Measurements from ENCODE around the gene TMC2. TPM values are rescaled to one million over a fixed set of nuclear protein-coding genes. Genes with fewer than 3 reads are reported as not detected.

TMC2 gene
- total RNA-seq, 1 donor from 2014 or later = not detected

DNA sequence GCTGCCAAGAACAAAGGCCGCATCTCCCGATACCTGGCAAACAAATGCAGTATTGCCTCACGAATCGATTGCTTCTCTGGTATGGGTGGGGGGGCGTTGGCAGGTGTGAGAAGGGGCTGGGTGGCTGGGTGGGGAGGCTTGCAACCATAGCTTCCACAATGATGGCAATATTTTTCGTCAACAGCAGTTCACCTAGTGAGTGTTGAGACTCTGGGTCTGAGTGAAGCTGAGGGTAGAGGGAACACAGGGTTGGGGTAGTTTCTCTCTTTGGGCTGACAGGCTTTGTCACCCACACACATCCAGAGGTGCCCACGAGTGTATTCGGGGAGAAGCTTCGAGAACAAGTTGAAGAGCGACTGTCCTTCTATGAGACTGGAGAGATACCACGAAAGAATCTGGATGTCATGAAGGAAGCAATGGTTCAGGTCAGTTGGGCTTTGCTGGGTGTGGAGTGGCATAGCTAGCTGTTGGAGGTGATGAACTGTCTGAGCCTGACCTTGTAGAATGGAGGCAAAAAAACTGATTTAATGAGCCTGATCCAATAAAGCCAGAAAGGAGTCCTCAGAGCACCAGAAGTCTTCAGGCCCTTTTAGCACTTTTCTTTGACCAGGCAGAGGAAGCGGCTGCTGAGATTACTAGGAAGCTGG lies 120.2 kb downstream of the TMC2 start:
- H3K9me3 ChIP-seq (ENCODE audit: control insufficient read depth in 3 of 3, low read length in 3 of 3) = no peaks in the 10 kb centered on the region
- H3K27ac ChIP-seq (ENCODE audit: low read depth, low read length) = no peak overlapping the region
- H3K36me3 ChIP-seq (ENCODE audit: control insufficient read depth in 3 of 3, insufficient read depth in 3 of 3, low read length in 3 of 3) = peaks cover 71 to 77% (median 73%) of the 10 kb centered on the region in 3 donors
- H3K27me3 ChIP-seq (ENCODE audit: control insufficient read depth in 3 of 3, insufficient read depth in 3 of 3, low read length in 3 of 3) = no peaks in the 10 kb centered on the region
- H3K4me3 ChIP-seq (ENCODE audit: low read length in 3 of 3) = no peak overlapping the region
- peaks cover 14 to 23% (median 15%) of the 10 kb centered on the region in 3 donors for H3K4me1 ChIP-seq (ENCODE audit: control insufficient read depth in 3 of 3, insufficient read depth in 3 of 3, low read length in 3 of 3)
- no peak overlapping the region for H3K9ac ChIP-seq (ENCODE audit: low read depth in 1 of 3, low read length in 3 of 3)

DNA sequence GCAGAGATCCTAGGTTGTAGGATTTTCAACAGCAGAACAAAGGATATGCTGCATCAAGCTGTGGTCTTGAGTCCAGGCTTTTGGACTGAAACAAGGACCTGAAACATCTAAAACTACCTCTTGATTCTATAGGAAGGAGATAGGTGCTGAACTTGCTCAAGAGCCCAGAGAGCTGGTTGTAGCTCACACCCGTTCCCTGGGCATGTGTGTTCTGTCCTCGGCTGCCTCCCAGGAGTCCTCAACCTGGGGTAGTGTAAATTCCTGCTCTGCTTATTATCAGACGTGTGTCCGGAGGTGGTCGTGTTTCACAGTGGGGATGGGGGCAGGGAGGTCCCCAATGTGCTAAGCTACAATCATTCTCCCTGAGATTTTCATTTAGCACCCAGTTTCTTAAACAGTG lies 120.9 kb downstream of the TMC2 start:
- Histone ChIP-seq H3K27ac (ENCODE audit: low read depth, low read length) (no peak overlapping the region), H3K9ac (ENCODE audit: low read depth in 1 of 3, low read length in 3 of 3) (no peak overlapping the region), H3K4me3 (ENCODE audit: low read length in 3 of 3) (no peak overlapping the region), H3K4me1 (ENCODE audit: control insufficient read depth in 3 of 3, insufficient read depth in 3 of 3, low read length in 3 of 3) (peaks cover 14 to 20% (median 15%) of the 10 kb centered on the region in 3 donors), H3K27me3 (ENCODE audit: control insufficient read depth in 3 of 3, insufficient read depth in 3 of 3, low read length in 3 of 3) (no peaks in the 10 kb centered on the region), H3K9me3 (ENCODE audit: control insufficient read depth in 3 of 3, low read length in 3 of 3) (no peaks in the 10 kb centered on the region), H3K36me3 (ENCODE audit: control insufficient read depth in 3 of 3, insufficient read depth in 3 of 3, low read length in 3 of 3) (peaks cover 78 to 83% (median 79%) of the 10 kb centered on the region in 3 donors)

DNA sequence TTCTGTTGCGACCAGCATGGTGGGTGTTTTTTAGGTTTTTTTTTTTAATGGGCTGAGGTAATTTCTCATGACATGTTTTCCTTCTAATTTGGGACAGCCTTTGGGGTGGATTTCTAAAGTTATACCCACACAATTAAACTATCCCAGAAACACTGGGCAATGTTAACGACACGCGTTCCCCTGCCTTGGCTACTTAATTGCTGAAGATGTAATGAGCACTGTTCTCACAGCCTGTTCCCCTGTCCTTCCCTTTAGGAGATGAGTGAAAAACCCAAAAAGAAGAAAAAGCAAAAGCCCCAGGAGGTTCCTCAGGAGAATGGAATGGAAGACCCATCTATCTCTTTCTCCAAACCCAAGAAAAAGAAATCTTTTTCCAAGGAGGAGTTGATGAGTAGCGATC lies 121.3 kb downstream of the TMC2 start:
- Histone ChIP-seq H3K4me3 (ENCODE audit: low read length in 3 of 3) (no peak overlapping the region), H3K4me1 (ENCODE audit: control insufficient read depth in 3 of 3, insufficient read depth in 3 of 3, low read length in 3 of 3) (peaks cover 14 to 18% (median 15%) of the 10 kb centered on the region in 3 donors), H3K27ac (ENCODE audit: low read depth, low read length) (no peak overlapping the region), H3K9me3 (ENCODE audit: control insufficient read depth in 3 of 3, low read length in 3 of 3) (no peaks in the 10 kb centered on the region), H3K27me3 (ENCODE audit: control insufficient read depth in 3 of 3, insufficient read depth in 3 of 3, low read length in 3 of 3) (no peaks in the 10 kb centered on the region), H3K9ac (ENCODE audit: low read depth in 1 of 3, low read length in 3 of 3) (no peak overlapping the region), H3K36me3 (ENCODE audit: control insufficient read depth in 3 of 3, insufficient read depth in 3 of 3, low read length in 3 of 3) (peaks cover 80 to 86% (median 81%) of the 10 kb centered on the region in 3 donors)

DNA sequence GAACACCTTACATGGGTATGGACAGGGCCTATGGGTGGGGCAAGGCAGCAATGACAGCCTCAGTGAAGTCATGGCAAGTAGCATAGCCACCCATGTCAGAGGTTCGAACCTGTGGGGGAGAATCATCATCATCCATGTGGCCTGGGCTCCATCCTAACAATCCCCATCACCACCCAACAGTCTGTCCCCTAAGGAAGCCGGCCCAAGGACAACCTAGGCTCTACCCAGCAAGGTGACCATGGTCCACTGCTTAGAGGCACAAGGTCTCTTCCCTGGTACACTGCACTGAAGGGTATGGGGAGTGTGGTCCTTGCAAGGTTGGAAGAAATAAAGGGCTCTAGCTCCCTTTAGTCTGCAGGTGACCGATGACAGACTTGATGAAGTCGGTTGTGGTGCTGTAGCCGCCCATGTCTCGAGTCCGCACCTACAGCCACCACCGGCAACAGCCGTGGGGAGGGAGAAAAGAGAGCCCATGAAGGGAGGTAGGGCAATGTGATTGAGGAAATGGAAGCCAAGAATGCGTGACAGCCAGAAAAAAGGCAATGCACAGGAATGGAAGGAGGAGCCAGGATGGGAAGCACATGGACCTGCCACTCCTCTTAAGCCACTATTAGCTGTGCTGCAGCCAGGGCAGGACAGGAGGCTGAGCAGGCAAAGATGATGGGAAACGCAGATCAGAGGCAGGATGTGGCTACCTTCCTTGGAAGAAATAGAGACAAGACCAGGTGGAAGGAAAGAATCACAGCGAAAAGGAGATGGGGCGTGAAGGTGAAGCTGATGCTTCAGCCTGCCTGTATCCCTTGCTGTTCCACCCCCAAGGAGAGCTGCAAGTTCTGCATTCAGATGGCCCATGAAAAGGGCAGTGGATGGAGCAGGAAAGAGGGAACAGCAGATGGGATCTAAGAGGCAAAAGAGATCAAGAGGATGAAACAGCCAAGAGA lies 122.3 kb downstream of the TMC2 start:
- Histone ChIP-seq H3K27ac (ENCODE audit: low read depth, low read length) (no peak overlapping the region), H3K9ac (ENCODE audit: low read depth in 1 of 3, low read length in 3 of 3) (no peak overlapping the region), H3K27me3 (ENCODE audit: control insufficient read depth in 3 of 3, insufficient read depth in 3 of 3, low read length in 3 of 3) (no peaks in the 10 kb centered on the region), H3K36me3 (ENCODE audit: control insufficient read depth in 3 of 3, insufficient read depth in 3 of 3, low read length in 3 of 3) (peaks cover 85 to 87% (median 86%) of the 10 kb centered on the region in 3 donors), H3K4me3 (ENCODE audit: low read length in 3 of 3) (no peak overlapping the region), H3K4me1 (ENCODE audit: control insufficient read depth in 3 of 3, insufficient read depth in 3 of 3, low read length in 3 of 3) (peaks cover 15 to 18% (median 15%) of the 10 kb centered on the region in 3 donors), H3K9me3 (ENCODE audit: control insufficient read depth in 3 of 3, low read length in 3 of 3) (no peaks in the 10 kb centered on the region)

DNA sequence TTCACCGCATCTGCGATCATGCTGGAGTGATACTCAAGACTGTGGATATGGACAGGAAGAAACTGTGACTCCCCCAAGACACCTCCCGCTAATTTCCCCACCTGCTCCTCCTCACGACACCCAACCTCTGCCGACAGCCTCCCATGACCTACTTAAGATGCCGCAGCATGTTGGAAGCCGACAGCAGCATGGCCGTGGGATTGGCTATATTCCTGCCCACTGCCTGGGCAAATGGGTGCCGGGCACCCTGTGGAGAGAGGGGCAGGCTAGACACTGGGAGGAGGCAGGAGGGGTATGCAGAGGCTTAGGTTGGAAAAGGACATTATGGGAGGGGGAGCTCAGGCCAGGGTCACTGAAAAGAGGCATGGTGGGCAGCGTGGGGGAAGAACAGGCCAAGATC lies 123.2 kb downstream of the TMC2 start:
- no peaks in the 10 kb centered on the region for H3K27me3 ChIP-seq (ENCODE audit: control insufficient read depth in 3 of 3, insufficient read depth in 3 of 3, low read length in 3 of 3)
- no peak overlapping the region for H3K4me3 ChIP-seq (ENCODE audit: low read length in 3 of 3)
- no peak overlapping the region for H3K27ac ChIP-seq (ENCODE audit: low read depth, low read length)
- no peaks in the 10 kb centered on the region for H3K9me3 ChIP-seq (ENCODE audit: control insufficient read depth in 3 of 3, low read length in 3 of 3)
- peaks cover 8 to 11% (median 10%) of the 10 kb centered on the region in 3 donors for H3K4me1 ChIP-seq (ENCODE audit: control insufficient read depth in 3 of 3, insufficient read depth in 3 of 3, low read length in 3 of 3)
- H3K9ac ChIP-seq (ENCODE audit: low read depth in 1 of 3, low read length in 3 of 3) = no peak overlapping the region
- H3K36me3 ChIP-seq (ENCODE audit: control insufficient read depth in 3 of 3, insufficient read depth in 3 of 3, low read length in 3 of 3) = peaks cover 77 to 80% (median 79%) of the 10 kb centered on the region in 3 donors

DNA sequence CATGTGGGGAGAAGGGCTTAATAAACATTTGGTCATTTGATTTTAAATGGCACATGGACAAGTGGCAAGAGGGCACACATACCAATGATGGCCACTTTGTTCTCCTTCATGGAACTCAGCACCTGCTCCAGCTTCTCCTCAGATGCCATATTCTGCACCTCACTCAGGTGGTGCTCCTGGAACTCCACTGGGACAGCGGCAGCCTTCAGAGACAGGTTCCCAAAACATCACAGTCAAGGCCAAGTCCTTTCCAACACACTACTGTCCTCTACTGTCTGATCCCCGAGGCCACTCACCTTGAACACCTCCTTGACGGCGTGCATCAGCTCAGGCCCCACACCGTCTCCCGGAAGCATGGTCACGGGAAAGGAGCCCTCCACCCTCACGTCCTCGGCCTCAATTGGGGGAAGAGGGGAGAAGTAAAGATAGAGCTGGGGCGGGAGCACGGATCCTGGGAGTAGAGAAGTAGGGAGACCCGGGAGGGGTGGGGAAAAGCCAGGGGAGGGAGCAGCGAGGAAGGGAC lies 127.1 kb downstream of the TMC2 start:
- peak overlapping the region; percentile 95 to 99 (median 97) for H3K4me3 ChIP-seq (ENCODE audit: low read length in 3 of 3)
- H3K27ac ChIP-seq (ENCODE audit: low read depth, low read length) = peak overlapping the region; percentile 97
- peak overlapping the region; percentile 89 to 97 (median 97) for H3K9ac ChIP-seq (ENCODE audit: low read depth in 1 of 3, low read length in 3 of 3)
- no peaks in the 10 kb centered on the region for H3K9me3 ChIP-seq (ENCODE audit: control insufficient read depth in 3 of 3, low read length in 3 of 3)
- H3K27me3 ChIP-seq (ENCODE audit: control insufficient read depth in 3 of 3, insufficient read depth in 3 of 3, low read length in 3 of 3) = no peaks in the 10 kb centered on the region
- peaks cover 8 to 13% (median 11%) of the 10 kb centered on the region in 3 donors for H3K4me1 ChIP-seq (ENCODE audit: control insufficient read depth in 3 of 3, insufficient read depth in 3 of 3, low read length in 3 of 3)
- peaks cover 40 to 44% (median 41%) of the 10 kb centered on the region in 3 donors for H3K36me3 ChIP-seq (ENCODE audit: control insufficient read depth in 3 of 3, insufficient read depth in 3 of 3, low read length in 3 of 3)

DNA sequence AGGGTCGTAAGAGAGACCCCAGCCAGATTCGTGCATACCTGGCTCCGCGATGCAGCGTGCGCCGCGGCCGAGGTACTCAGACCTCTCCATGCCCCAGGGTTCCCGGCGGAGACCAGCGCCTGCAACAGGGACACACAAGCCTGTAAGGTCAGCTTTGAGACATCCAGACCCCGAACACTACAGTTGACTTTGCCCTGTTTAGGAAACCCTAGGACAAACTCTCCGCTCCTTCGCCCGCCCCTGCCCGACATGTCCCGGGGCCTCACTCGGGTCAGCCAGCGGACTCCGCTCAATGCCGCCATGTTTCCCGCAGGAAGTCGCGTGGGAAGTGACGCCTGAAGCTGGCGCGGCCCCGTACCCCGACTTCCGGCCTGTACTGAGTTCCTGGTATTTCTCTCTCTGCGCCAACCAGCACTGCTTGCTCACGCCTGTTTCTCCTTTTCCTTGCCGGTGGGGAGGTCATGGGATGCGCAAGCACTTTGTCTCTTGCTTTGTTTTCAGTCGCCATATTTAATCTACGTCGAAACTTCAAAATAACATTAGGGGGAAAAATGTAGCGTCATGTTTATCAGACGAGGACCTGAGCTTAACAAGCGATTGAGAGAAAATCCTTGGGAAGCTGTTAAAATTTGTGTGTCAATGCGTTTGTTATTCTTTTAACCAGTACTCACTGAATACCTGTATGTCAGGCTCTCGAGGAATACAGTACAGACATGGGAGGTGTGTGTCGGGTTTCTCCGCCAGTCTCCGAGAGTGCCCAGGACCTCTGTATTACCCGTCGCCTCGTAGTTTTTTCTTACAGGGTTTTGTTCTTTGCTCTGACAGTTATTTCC lies 127.7 kb downstream of the TMC2 start, which contains the start of gene IDH3B:
IDH3B (minus strand) TSS at position 330 of the 833 bp plus-strand sequence; CDS start at position 302, 28 bp downstream.
- H3K27ac ChIP-seq (ENCODE audit: low read depth, low read length) = peak within 1 kb of the TSS; percentile 97
- H3K36me3 ChIP-seq (ENCODE audit: control insufficient read depth in 3 of 3, insufficient read depth in 3 of 3, low read length in 3 of 3) = peaks cover 33 to 37% (median 35%) of the 10 kb centered on the region in 3 donors
- peak within 1 kb of the TSS; percentile 95 to 99 (median 97) for H3K4me3 ChIP-seq (ENCODE audit: low read length in 3 of 3)
- peaks cover 8 to 13% (median 11%) of the 10 kb centered on the region in 3 donors for H3K4me1 ChIP-seq (ENCODE audit: control insufficient read depth in 3 of 3, insufficient read depth in 3 of 3, low read length in 3 of 3)
- H3K9ac ChIP-seq (ENCODE audit: low read depth in 1 of 3, low read length in 3 of 3) = peak within 1 kb of the TSS; percentile 89 to 97 (median 97)
- no peaks in the 10 kb centered on the region for H3K9me3 ChIP-seq (ENCODE audit: control insufficient read depth in 3 of 3, low read length in 3 of 3)
- H3K27me3 ChIP-seq (ENCODE audit: control insufficient read depth in 3 of 3, insufficient read depth in 3 of 3, low read length in 3 of 3) = no peaks in the 10 kb centered on the region

DNA sequence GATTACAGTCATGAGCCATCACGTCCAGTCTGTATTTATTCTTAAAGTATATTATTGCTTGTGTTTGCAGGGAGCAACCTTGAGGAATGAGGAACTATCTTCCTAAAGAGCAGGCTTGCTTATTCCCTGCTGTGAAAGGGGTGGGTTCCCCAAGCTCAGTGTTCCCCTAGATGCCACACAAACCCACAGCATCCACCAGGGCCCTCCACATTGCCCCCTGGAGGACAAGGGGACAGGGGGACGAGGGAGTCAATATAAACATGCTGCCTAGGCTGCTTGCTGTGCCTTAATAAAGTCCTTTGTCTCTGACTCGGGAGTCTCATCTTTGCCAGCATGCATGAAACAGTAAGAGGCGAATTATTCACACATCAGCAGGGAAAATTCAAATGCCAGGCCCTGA lies 135.6 kb downstream of the TMC2 start:
- no peak overlapping the region for H3K4me3 ChIP-seq (ENCODE audit: low read length in 3 of 3)
- no peak overlapping the region for H3K9ac ChIP-seq (ENCODE audit: low read depth in 1 of 3, low read length in 3 of 3)
- H3K36me3 ChIP-seq (ENCODE audit: control insufficient read depth in 3 of 3, insufficient read depth in 3 of 3, low read length in 3 of 3) = no peaks in the 10 kb centered on the region
- no peaks in the 10 kb centered on the region for H3K9me3 ChIP-seq (ENCODE audit: control insufficient read depth in 3 of 3, low read length in 3 of 3)
- peaks cover 0 to 5% (median 0%) of the 10 kb centered on the region in 3 donors for H3K27me3 ChIP-seq (ENCODE audit: control insufficient read depth in 3 of 3, insufficient read depth in 3 of 3, low read length in 3 of 3)
- no peak overlapping the region for H3K27ac ChIP-seq (ENCODE audit: low read depth, low read length)
- H3K4me1 ChIP-seq (ENCODE audit: control insufficient read depth in 3 of 3, insufficient read depth in 3 of 3, low read length in 3 of 3) = no peaks in the 10 kb centered on the region

DNA sequence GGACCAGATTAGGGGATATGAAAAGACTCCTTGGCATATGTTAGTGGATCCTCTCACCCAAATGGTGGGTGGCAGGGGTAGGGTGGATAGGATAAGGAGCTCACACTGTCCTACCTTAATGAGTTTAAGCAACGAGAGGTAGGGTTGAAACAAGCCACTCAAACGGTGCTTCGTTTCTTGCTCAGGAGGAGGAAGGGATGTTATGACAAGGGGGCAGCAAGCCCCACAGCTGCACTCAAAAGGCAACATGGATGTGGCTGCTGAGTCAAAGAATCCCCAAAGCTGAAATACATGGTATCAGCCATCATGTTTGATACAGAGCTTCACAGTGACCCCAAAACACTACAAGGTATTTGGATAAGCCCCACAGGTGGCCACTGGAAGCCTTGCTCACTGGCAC lies 136.1 kb downstream of the TMC2 start:
- H3K36me3 ChIP-seq (ENCODE audit: control insufficient read depth in 3 of 3, insufficient read depth in 3 of 3, low read length in 3 of 3) = no peaks in the 10 kb centered on the region
- no peak overlapping the region for H3K4me3 ChIP-seq (ENCODE audit: low read length in 3 of 3)
- H3K9me3 ChIP-seq (ENCODE audit: control insufficient read depth in 3 of 3, low read length in 3 of 3) = no peaks in the 10 kb centered on the region
- peaks cover 0 to 5% (median 0%) of the 10 kb centered on the region in 3 donors for H3K27me3 ChIP-seq (ENCODE audit: control insufficient read depth in 3 of 3, insufficient read depth in 3 of 3, low read length in 3 of 3)
- H3K27ac ChIP-seq (ENCODE audit: low read depth, low read length) = no peak overlapping the region
- H3K4me1 ChIP-seq (ENCODE audit: control insufficient read depth in 3 of 3, insufficient read depth in 3 of 3, low read length in 3 of 3) = no peaks in the 10 kb centered on the region
- H3K9ac ChIP-seq (ENCODE audit: low read depth in 1 of 3, low read length in 3 of 3) = no peak overlapping the region
